HAP-1 (cell line): ENCODE results near the gene VKORC1.

Experiments used
- DNase-seq, 2 experiments: peaks; one replicate each; pipeline ENCODE4 v3.0.0-alpha.2; 2016 to 2020; ENCODE audit warnings: low spot score in 2 of 2
- H3K27me3 ChIP-seq: fragments of 250-450 bp; sonication (Bioruptor Pico); 2 replicates; pipeline ENCODE4 v1.5.1; 2020; ENCODE audit warnings: low read depth, mild to moderate bottlenecking, moderate library complexity
- H3K36me3 ChIP-seq: fragments of 250-450 bp; sonication (Bioruptor Pico); replicated peaks from 2 replicates; pipeline ENCODE4 v1.5.1; 2020; ENCODE audit warnings: mild to moderate bottlenecking
- H3K4me1 ChIP-seq: fragments of 250-450 bp; sonication (Bioruptor Pico); 2 replicates; pipeline ENCODE4 v1.5.1; 2020; ENCODE audit warnings: mild to moderate bottlenecking
- H3K4me3 ChIP-seq: fragments of 250-450 bp; sonication (Bioruptor Pico); 2 replicates; pipeline ENCODE4 v1.5.1; 2020; ENCODE audit warnings: mild to moderate bottlenecking, moderate library complexity
- H3K9me3 ChIP-seq: fragments of 250-450 bp; sonication (Bioruptor Pico); 2 replicates; pipeline ENCODE4 v1.5.1; 2020; ENCODE audit warnings: mild to moderate bottlenecking, moderate library complexity
- in situ Hi-C: fragments of 300-500 bp; cut with MboI; formaldehyde crosslinking; loops from 3 replicates; pipeline ENCODE4 v1.14.3; 2020; ENCODE audit warnings: low sequenced_read_pairs, inconsistent platforms, mixed read lengths

Gene VKORC1

GRCh38 chr16:31085411-31085810 lies 9.2 kb downstream of the VKORC1 start:
- Histone ChIP-seq H3K4me1 (no peaks in the 10 kb centered on the region), H3K36me3 (peaks cover 32% of the 10 kb centered on the region), H3K9me3 (no peaks in the 10 kb centered on the region), H3K4me3 (no peak overlapping the region), H3K27me3 (no peaks in the 10 kb centered on the region)
- no peak for DNase-seq
- in situ Hi-C loops = no loop called here

- Histone ChIP-seq H3K27me3 (no peaks in the 10 kb centered on the region), H3K4me1 (no peaks in the 10 kb centered on the region), H3K4me3 (no peak overlapping the region), H3K36me3 (peaks cover 36% of the 10 kb centered on the region), H3K9me3 (no peaks in the 10 kb centered on the region)
- DNase-seq = no peak
- in situ Hi-C loops = no loop called here
These were observed 9.9 kb downstream of the VKORC1 start for GRCh38 chr16:31084584-31085302.

- peaks cover 39% of the 10 kb centered on the region for H3K36me3 ChIP-seq
- no peaks in the 10 kb centered on the region for H3K4me1 ChIP-seq
- H3K4me3 ChIP-seq = no peak overlapping the region
- no peaks in the 10 kb centered on the region for H3K27me3 ChIP-seq
- in situ Hi-C loops = no loop called here
- H3K9me3 ChIP-seq = no peaks in the 10 kb centered on the region
- DNase-seq = no peak
These were observed 10.6 kb downstream of the VKORC1 start for GRCh38 chr16:31083981-31084380.

- in situ Hi-C loops = no loop called here
These were observed 11.0 kb downstream of the VKORC1 start for GRCh38 chr16:31083556-31083955.

GRCh38 chr16:31083081-31083480 lies 11.5 kb downstream of the VKORC1 start:
- Histone ChIP-seq H3K4me3 (no peak overlapping the region), H3K36me3 (peaks cover 38% of the 10 kb centered on the region), H3K4me1 (no peaks in the 10 kb centered on the region), H3K9me3 (no peaks in the 10 kb centered on the region), H3K27me3 (no peaks in the 10 kb centered on the region)
- in situ Hi-C loops = no loop called here
- DNase-seq = no peak

More at GRCh38 chr16:31083556-31083955, 11.0 kb downstream of the VKORC1 start:
- Histone ChIP-seq H3K9me3 (no peaks in the 10 kb centered on the region), H3K4me3 (no peak overlapping the region), H3K27me3 (no peaks in the 10 kb centered on the region), H3K4me1 (no peaks in the 10 kb centered on the region), H3K36me3 (peaks cover 39% of the 10 kb centered on the region)
- DNase-seq = no peak

- no peak overlapping the region for H3K4me3 ChIP-seq
- peaks cover 42% of the 10 kb centered on the region for H3K36me3 ChIP-seq
- in situ Hi-C loops = no loop called here
- DNase-seq = no peak
- no peaks in the 10 kb centered on the region for H3K9me3 ChIP-seq
- no peaks in the 10 kb centered on the region for H3K4me1 ChIP-seq
- no peaks in the 10 kb centered on the region for H3K27me3 ChIP-seq
These were observed 12.1 kb downstream of the VKORC1 start for GRCh38 chr16:31082368-31083045.

GRCh38 chr16:31081428-31082351 lies 12.9 kb downstream of the VKORC1 start:
- H3K4me1 ChIP-seq = no peaks in the 10 kb centered on the region
- H3K36me3 ChIP-seq = peaks cover 50% of the 10 kb centered on the region
- in situ Hi-C loops = no loop called here
- no peaks in the 10 kb centered on the region for H3K27me3 ChIP-seq
- no peaks in the 10 kb centered on the region for H3K9me3 ChIP-seq
- no peak overlapping the region for H3K4me3 ChIP-seq
- no peak for DNase-seq

GRCh38 chr16:31080756-31081419 lies 13.7 kb downstream of the VKORC1 start:
- no peaks in the 10 kb centered on the region for H3K9me3 ChIP-seq
- peaks cover 54% of the 10 kb centered on the region for H3K36me3 ChIP-seq
- no peak overlapping the region for H3K4me3 ChIP-seq
- no peak for DNase-seq
- H3K4me1 ChIP-seq = no peaks in the 10 kb centered on the region
- H3K27me3 ChIP-seq = no peaks in the 10 kb centered on the region
- in situ Hi-C loops = no loop called here

GRCh38 chr16:31080035-31080629 lies 14.5 kb downstream of the VKORC1 start:
- DNase-seq = no peak
- H3K36me3 ChIP-seq = peaks cover 54% of the 10 kb centered on the region
- no peak overlapping the region for H3K4me3 ChIP-seq
- 0 out of 2 replicates have a peak, but pooled peaks cover under 1% of the 10 kb centered on the region for H3K4me1 ChIP-seq
- no peaks in the 10 kb centered on the region for H3K27me3 ChIP-seq
- no peaks in the 10 kb centered on the region for H3K9me3 ChIP-seq
- in situ Hi-C loops = no loop called here

GRCh38 chr16:31079342-31079944 lies 15.2 kb downstream of the VKORC1 start:
- Histone ChIP-seq H3K4me1 (0 out of 2 replicates have a peak, but pooled peaks cover 3% of the 10 kb centered on the region), H3K36me3 (peaks cover 54% of the 10 kb centered on the region), H3K4me3 (no peak overlapping the region), H3K27me3 (no peaks in the 10 kb centered on the region), H3K9me3 (no peaks in the 10 kb centered on the region)
- no peak for DNase-seq
- in situ Hi-C loops = no loop called here

GRCh38 chr16:31078597-31079341 lies 15.8 kb downstream of the VKORC1 start:
- no peaks in the 10 kb centered on the region for H3K9me3 ChIP-seq
- DNase-seq = no peak
- 0 out of 2 replicates have a peak, but pooled peaks cover 3% of the 10 kb centered on the region for H3K4me1 ChIP-seq
- in situ Hi-C loops = no loop called here
- peaks cover 47% of the 10 kb centered on the region for H3K36me3 ChIP-seq
- no peaks in the 10 kb centered on the region for H3K27me3 ChIP-seq
- no peak overlapping the region for H3K4me3 ChIP-seq
